ENCODE measurements around the gene CRHBP.
"Not testable (repeated sequence)": the region's sequence is repeated elsewhere in the genome, so short reads cannot be mapped to it uniquely, and the experiment has no call there.

The CRHBP gene

DNA sequence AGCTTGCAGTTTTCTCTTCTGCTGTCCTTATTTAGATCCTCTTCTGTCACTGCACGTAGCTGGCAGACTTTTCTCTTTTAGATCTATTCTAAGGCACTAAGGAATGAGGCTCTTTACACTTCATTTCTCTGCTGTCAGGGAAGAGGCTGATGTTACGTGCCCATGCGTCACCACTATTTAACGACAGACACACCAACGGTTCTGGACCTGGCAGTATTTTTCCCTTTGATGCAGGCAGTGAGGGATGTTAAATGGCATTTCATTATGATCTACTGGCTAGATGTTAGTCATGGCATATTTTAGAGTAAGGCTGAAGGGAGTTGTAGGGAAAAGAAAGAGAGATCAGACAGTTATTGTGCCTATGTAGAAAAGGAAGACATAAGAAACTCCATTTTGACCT is 8.2 kb upstream of the CRHBP start:
- DNase-seq (ENCODE audit: low spot score): no peak
- in situ Hi-C loops (cut with MboI; ENCODE audit: low pct_unique_long_range_greater_than_20kb, low sequenced_read_pairs, unreplicated experiment): no loop called here
- TF ChIP-seq, protein P1, sequence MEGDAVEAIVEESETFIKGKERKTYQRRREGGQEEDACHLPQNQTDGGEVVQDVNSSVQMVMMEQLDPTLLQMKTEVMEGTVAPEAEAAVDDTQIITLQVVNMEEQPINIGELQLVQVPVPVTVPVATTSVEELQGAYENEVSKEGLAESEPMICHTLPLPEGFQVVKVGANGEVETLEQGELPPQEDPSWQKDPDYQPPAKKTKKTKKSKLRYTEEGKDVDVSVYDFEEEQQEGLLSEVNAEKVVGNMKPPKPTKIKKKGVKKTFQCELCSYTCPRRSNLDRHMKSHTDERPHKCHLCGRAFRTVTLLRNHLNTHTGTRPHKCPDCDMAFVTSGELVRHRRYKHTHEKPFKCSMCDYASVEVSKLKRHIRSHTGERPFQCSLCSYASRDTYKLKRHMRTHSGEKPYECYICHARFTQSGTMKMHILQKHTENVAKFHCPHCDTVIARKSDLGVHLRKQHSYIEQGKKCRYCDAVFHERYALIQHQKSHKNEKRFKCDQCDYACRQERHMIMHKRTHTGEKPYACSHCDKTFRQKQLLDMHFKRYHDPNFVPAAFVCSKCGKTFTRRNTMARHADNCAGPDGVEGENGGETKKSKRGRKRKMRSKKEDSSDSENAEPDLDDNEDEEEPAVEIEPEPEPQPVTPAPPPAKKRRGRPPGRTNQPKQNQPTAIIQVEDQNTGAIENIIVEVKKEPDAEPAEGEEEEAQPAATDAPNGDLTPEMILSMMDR (IDR thresholded peaks at IDR 0.05; ENCODE audit: extremely low read depth, insufficient read depth, missing control alignments): no peak

DNA sequence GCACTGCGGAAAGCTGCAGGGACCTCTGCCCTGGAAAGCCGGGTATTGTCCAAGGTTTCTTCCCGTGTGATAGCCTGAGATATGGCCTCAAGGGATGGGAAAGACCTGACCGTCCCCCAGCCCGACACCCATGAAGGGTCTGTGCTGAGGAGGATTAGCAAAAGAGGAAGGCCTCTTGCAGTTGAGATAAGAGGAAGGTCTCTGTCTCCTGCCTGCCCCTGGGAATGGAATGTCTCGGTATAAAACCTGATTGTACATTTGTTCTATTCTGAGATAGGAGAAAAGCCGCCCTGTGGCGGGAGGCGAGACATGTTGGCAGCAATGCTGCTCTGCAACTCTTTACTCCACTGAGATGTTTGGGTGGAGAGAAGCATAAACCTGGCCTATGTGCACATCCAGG is 7.6 kb upstream of the CRHBP start:
- DNase-seq (ENCODE audit: low spot score); in situ Hi-C loops (cut with MboI; ENCODE audit: low pct_unique_long_range_greater_than_20kb, low sequenced_read_pairs, unreplicated experiment): not testable (repeated sequence)

GRCh38 chr5:76946090-76946489 is 6.8 kb upstream of the CRHBP start:
- no peak for DNase-seq (ENCODE audit: low spot score)
- TF ChIP-seq, protein P1 (IDR thresholded peaks at IDR 0.05; ENCODE audit: extremely low read depth, insufficient read depth, missing control alignments): no peak
- in situ Hi-C loops (cut with MboI; ENCODE audit: low pct_unique_long_range_greater_than_20kb, low sequenced_read_pairs, unreplicated experiment): no loop called here

DNA sequence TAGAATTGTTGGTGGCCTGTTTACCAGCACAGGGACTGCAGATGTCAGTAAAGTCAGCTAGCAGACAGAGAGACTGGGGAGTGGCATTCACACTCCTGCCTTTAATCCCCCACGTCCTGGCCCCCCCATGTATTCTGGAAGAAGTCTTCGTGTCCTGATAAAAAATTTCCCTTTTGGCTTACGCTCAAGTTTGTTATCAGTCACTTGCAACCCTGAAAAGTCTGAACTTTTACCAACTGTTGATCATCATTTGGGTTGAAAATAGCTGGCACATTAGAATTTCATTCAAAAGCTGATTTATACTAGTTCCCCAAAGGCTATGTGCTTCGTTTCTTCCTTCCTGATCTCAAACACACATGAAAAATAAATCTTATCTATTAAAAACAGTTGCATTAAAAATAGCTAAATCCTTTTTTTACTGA is 5.8 kb upstream of the CRHBP start:
- DNase-seq (ENCODE audit: low spot score): no peak
- TF ChIP-seq, protein P1 (IDR thresholded peaks at IDR 0.05; ENCODE audit: extremely low read depth, insufficient read depth, missing control alignments): no peak
- in situ Hi-C loops (cut with MboI; ENCODE audit: low pct_unique_long_range_greater_than_20kb, low sequenced_read_pairs, unreplicated experiment): no loop called here

- in situ Hi-C loops (cut with MboI; ENCODE audit: low pct_unique_long_range_greater_than_20kb, low sequenced_read_pairs, unreplicated experiment): no loop called here
- TF ChIP-seq, protein P1 (IDR thresholded peaks at IDR 0.05; ENCODE audit: extremely low read depth, insufficient read depth, missing control alignments): no peak
- DNase-seq (ENCODE audit: low spot score): no peak
These were observed 922 bp downstream of the CRHBP start for GRCh38 chr5:76953551-76954382.

DNA sequence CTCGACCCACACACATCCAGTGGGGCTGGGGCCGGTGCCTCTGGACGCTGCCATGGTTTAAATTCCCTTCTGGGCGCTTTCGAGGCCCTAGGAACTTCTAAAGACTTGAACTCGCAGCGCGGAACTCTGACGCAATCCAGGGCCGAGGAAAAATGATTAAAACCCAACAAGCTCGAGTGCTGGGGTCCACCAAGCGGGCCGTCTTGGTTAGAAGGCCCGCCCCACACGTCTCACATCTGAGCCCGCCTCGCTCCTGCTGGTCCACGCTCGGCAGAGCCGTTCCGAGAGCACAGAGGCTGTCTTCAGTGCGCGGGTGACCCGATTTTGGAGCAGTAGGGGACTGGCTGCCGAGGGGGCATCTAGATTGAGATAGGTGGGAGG is 1.5 kb downstream of the CRHBP start:
- DNase-seq (ENCODE audit: low spot score): no peak
- TF ChIP-seq, protein P1 (IDR thresholded peaks at IDR 0.05; ENCODE audit: extremely low read depth, insufficient read depth, missing control alignments): no peak
- in situ Hi-C loops (cut with MboI; ENCODE audit: low pct_unique_long_range_greater_than_20kb, low sequenced_read_pairs, unreplicated experiment): no loop called here

DNA sequence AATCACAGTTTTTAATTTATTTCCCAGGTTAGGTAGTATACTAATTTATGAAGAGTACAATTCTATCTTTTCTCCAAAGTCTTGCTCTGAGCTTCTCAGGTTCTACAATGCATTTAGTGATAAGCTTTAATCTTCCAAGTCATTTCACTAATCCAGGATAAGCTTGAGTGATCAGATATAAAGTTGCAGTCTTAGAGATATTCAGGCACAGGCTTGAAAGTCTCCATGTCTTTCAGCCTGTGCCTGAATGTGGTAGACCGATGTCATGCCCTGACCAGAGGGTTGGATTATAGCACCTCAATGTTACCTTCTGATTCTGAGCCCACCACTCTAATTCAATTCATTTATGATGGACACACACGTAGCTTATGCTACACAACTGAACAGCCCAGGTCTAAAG is 3.2 kb downstream of the CRHBP start:
- in situ Hi-C loops (cut with MboI; ENCODE audit: low pct_unique_long_range_greater_than_20kb, low sequenced_read_pairs, unreplicated experiment): no loop called here
- TF ChIP-seq, protein P1 (IDR thresholded peaks at IDR 0.05; ENCODE audit: extremely low read depth, insufficient read depth, missing control alignments): no peak
- no peak for DNase-seq (ENCODE audit: low spot score)
